Tongue (tissue), 2 donors: ENCODE measurements around the gene WNT11. TPM values are rescaled to one million over a fixed set of nuclear protein-coding genes. Genes with fewer than 3 reads are reported as not detected.

Experiments used
- DNase-seq: peaks from one replicate; pipeline ENCODE4 v3.0.0-alpha.2; 2015
- total RNA-seq: library from RNA; depleted of rRNA; stranded (reverse); fragments of >200 nt; gene quantifications from one replicate; pipeline ENCODE4 v1.2.3, GENCODE V29; 2014

Gene WNT11
- total RNA-seq, 1 donor from 2014 or later: 28.0 TPM

DNA sequence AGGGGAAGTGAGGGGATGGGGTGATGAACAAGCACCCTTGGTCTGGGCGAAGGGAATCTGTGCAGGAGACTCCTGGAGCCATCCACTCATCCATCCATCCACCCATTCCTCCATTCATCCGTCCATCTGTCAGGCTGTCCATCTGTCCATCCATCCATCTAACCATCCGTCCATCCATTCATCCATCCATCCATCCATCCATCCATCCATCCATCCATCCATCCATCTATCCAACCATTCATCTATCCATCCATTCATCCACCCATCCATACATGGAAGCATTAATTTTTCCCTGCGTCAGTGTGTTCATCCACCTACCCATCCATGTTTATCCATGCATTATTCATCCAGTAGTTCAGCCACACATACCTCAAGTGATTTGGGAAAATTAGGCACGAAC is 32.0 kb downstream of the WNT11 start:
- no peak for DNase-seq

DNA sequence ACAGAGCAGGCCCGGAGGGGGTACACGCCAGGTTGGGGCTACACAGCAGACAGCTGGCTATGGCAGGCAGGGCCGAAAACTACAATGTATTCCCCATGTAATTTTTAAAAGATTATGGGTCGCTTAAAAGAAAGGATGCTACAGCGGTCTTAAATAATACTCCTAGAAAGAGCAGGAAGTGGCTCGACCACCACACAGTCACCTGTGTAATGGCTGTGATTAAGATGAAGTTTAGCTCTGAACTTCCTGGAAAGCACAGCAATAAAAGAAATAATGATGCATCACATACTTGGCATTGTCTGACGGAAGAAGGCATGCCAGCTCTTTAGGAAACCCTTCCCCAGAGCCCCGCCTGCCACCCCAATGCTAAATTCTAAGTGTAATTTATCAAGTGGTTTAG is 32.6 kb downstream of the WNT11 start:
- no peak for DNase-seq

GRCh38 chr11:76172583-76172982 is 33.7 kb downstream of the WNT11 start:
- no peak for DNase-seq

DNA sequence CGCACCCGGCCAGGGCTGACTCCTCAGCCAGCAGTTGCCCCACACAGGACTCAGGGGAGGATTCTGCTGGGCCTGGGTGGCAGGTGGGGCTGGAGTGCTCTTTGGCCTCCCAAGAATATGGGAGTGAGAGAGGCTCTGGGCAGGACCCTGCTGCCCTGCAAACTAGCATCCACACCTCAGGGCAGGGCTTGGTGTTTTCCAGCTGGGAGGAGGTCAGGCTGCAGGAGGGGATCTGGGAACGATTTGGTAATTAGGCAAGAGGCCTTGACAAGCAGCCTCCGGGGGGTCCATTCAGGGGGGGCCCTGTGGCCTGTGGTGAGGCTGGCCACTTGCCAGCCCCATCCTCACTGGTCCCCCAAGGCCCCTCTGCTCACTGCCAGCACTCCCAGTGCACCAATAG is 35.8 kb downstream of the WNT11 start:
- DNase-seq: no peak

DNA sequence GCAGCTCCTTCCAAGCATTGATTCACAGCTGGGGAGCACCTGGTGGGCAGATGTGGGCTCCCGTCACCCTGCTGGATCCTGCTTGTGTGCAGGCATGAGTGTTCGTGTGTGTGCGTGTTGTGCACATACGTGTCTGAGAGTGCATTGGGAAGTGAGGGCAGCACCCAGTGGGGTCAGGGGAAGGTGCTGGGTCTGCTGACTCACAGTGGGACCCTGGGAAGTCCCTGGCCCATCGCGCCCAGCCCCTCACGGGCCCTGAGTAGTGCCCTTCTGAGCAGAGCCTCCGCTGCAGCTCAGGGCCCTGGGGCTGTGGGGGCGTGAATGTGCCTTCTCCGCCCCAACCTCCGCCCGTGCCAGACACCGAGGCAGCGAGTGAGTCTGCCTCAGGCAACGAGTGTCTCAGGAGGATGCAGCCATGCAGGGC is 36.8 kb downstream of the WNT11 start:
- no peak for DNase-seq

DNA sequence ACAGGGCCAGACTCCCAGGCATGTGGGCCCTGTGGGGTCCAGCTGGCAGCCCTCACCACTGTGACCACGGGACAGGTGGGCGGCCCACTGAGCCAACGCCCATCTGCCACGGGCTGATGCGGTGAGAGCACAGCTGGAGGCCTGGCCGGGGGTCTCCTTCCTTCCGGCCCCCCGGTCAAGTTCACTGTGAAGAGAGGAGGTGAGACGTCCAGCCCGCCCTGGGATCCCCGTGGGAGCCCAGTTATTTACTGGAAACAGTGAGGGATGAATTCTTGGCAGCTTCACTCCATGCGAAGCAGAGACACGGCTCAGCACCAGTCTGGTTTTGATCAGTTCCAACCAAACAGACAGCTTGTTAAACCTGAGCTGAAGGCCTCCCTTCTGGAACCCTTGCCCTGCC is 38.7 kb downstream of the WNT11 start:
- DNase-seq: peak; percentile 77

DNA sequence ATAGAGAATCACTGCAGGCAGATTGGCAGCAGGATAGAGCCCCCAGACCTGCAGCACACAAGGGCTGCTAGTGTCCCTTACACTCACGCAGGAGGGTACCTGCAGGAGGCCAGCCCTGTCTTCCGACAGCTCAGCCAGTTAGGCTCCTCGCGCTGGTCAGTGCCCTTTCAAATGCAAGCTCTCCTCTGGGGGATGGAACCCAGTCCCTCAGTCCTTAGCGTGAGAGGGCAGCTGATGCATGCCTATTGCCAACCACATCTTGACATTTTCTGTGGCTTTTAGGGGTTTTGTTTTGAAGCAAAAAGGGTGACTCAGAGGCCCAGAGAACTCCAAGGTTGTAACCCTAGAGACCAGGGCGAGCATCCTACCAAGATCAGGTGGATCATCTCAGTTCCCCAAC is 40.0 kb downstream of the WNT11 start:
- DNase-seq: no peak

GRCh38 chr11:76164861-76165751 is 41.2 kb downstream of the WNT11 start:
- no peak for DNase-seq

- no peak for DNase-seq
These were observed 42.2 kb downstream of the WNT11 start for GRCh38 chr11:76164081-76164480.

GRCh38 chr11:76163289-76163880 is 42.9 kb downstream of the WNT11 start:
- no peak for DNase-seq

DNA sequence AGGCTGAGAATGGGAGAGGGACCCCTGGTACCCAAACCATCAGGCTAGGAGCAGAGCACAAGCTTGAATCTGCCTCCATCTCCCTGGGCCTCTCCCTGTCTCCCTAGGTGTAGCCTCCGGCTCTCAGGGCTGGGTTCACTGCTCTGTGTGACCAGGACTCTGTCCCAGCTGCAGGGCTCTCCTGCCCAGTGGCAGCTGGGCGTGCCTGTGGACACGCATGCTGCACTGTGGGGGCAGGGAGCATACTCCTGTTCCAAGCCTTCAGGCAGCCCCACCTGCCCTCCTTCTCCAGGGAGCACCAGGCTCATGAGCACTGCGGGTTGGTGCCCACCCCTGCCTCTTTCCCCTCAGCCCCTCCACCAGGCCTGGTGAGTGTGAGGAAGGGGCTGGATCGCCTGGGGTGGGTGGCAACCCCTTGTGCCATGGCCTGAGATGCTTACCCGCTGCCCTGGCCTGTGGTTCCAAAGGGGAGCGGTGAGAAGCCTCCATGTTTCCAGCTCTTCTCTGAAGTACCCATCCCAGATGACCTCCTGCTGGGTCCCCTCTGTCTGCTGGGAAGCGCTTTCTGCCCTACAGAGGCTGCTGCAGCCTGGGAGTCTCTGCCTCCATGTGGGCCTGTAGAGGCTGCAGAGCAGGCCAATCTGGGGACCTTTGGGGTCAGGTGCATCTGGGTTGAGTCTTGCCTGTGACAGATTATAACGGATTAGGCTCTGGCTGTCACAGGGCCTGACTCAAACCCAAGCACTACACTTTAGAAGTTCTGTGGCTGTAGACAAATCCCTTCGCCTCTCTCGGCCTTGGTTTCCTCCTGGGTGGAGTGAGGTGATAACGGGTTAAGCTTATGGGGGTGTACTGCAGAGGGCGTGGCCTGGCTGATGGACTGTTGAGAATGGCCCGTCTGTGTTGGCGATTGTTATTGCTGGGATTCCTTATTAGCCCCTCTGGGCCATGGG is 43.7 kb downstream of the WNT11 start:
- DNase-seq: no peak

DNA sequence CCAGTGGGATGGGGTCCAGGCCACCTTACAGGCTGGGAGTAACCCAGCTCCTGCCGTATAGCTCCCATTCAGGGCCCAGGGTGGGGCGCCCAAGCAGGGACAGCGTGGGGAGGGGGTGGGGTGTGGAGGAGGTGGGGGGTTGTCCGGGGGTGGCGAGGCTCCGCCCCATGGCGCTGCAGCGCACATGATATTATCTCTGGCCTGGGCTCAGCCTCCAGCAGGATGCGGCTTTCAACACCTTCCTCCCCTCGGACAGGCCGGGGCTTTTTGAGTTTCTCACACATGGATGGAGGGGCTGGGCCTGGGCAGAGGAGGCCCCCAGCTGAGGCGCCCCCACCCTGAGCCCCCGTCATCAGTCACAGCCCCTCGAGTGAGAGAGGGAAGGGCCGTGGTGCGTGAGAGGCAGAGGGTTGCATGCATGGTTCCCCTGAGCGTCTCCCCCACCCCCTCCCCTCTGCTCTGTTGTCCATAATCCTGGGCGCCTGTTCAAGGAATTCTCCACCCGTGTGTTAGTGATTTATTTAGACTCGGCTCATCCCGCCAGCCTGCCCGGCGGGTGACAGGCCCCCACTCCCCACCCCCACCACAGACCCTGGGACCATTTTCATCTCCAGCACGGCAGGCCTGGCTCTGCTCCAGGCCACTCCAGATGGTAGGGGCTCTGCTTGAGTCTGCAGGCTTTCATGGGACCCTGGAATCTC is 44.9 kb downstream of the WNT11 start:
- peak; percentile 80 for DNase-seq

DNA sequence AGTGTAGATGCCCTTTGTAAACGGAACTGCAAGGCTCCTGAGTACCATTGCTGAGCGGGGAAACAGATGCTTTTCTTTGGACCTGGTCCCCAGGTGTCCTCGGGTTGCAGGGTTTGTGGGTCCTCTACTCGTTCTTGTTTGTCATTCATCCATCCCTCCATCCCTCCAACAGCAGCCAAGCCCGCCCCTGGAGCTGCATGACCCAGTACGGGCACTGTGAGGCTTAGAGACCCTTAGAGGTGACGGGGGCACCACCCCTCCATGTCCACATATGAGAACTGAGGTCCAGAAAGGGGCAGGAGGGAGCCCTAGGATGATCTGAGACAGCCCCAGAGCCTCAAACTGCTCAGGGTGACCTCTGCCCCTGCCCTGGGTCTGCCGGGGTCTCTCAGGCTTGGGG is 45.4 kb downstream of the WNT11 start:
- no peak for DNase-seq

DNA sequence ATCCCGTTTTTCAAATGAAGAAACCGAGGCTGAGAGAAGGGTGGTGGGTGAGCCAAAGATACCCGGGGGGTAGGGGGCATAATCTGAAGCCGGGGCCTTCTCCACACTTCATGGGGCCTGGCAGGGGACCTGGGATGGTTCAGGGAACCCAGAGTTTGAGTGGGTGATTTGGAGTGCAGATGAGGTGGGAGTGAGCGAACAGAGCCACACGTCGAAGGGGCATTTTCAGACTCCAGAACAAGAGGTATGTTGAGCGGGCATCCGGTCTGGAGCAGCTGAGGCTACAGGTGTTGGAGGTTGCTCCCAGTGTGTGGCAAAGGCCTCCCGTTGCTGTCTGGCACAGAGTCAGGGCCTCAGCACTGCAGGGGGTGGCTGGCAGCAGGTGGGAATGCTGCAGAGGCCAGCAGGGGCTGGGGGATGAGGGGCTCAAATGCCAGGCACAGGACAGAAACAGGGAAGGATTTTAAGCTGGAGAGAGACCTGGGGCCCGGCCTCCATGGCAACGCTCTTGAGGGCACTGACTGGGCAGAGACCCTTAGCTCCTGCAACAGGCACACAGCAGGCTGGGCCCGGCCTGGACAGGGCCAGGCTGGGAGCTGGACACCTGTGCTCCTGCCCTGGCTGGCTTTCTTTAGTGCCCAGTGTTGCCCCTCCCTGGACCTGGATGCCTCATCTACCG is 46.2 kb downstream of the WNT11 start:
- no peak for DNase-seq

GRCh38 chr11:76159303-76159937 is 46.9 kb downstream of the WNT11 start:
- no peak for DNase-seq

DNA sequence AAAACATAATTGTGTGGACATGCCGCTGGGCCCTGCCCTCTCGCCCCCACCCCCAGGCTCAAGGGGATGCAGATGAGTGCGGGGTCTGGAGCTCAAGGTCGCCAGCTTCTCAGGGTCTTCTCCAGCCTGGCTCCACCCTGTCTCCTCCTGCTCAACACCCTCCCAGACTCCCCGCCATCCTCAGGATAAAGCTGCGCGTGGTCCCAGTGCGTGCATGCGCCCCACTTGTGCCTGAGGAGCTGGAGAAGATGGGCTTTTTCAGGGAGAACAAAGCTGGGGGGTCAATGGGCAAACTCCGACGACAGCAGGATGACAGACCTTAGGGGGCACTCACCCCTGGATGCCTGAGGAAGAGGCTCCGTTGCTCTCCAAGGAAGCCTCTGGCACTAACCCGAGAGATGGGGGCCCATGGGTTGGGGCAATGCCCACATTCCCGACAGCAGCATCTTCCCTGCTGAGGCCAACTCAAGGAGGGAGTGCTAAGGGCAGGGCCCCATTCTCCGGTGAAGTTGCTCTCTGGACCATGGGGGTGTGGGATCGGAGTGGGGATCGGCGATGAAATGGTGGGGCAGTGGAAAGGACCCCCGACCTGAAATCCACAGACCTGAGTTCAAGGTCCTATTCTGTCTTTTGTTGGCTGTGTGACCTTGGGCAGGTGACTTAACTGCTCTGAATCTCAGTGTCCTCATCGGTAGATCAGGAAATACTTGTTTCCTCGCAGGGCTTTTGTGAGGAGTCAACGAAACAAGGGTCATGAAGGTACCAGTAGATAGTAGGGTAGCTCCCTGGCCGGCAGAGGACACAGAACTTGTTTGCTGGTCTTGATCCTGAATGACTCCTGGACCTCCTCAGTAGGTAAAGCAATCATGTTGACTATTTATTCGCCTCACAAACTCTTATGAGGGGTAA is 47.7 kb downstream of the WNT11 start:
- DNase-seq: no peak

DNA sequence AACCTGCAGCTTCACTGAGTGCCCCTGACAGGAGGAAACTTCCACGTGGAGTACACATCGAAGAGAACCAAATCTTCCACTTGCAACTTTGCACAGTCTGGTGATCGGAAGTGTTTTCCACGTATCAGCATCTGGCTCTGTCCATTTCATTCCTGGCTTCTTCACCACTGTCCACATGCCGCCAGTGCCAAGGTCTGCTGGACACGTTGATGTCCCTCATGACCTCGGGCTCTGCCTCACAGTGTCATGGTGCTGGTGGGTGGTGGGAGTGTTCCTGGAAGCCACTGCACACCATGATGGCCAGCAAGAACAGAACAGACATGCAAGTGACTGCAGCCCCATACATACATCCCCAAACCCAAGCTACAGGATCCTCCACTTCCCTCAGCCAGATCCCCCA is 48.4 kb downstream of the WNT11 start:
- no peak for DNase-seq

GRCh38 chr11:76156971-76157427 is 49.3 kb downstream of the WNT11 start:
- peak; percentile 83 for DNase-seq

- DNase-seq: no peak
These were observed 50.6 kb downstream of the WNT11 start for GRCh38 chr11:76155500-76156227.
